ENCODE measurements around the gene COL28A1.

- TF ChIP-seq CTCF (conservative IDR thresholded peaks at IDR 0.05; ENCODE audit: low read depth in 2 of 2) (no peak), POLR2AphosphoS5 (IDR thresholded peaks at IDR 0.05; ENCODE audit: low read depth) (no peak), REST (IDR thresholded peaks at IDR 0.05; ENCODE audit: unreplicated experiment) (no peak), EZH2 (IDR thresholded peaks at IDR 0.05; ENCODE audit: low read depth, unreplicated experiment) (no peak), EZH2phosphoT487 (IDR thresholded peaks at IDR 0.05; ENCODE audit: unreplicated experiment) (no peak), ZNF462 (CRISPR knock-in tag; IDR thresholded peaks at IDR 0.05) (no peak), CREB1 (CRISPR knock-in tag; IDR thresholded peaks at IDR 0.05; ENCODE audit: low read depth) (no peak), STAT1 (IDR thresholded peaks at IDR 0.05; ENCODE audit: unreplicated experiment) (no peak), JUNB (IDR thresholded peaks at IDR 0.05; ENCODE audit: unreplicated experiment) (no peak), ZNF114 (CRISPR knock-in tag; IDR thresholded peaks at IDR 0.05) (no peak), ETS1 (IDR thresholded peaks at IDR 0.05) (no peak), NANOG (IDR thresholded peaks at IDR 0.05; ENCODE audit: borderline replicate concordance) (no peak), ZNF331 (CRISPR knock-in tag; IDR thresholded peaks at IDR 0.05; ENCODE audit: low read depth) (no peak)
These were observed 38.0 kb upstream of the COL28A1 start for GRCh38 chr7:7573701-7574100.
